Activated CD4-positive, alpha-beta T cell treated with anti-CD3 and anti-CD28 coated beads, Interleukin-2, amount 50 U/mL, for 24 hours (primary cell): ENCODE measurements around the gene CTIF.

ENCODE experiments used
- DNase-seq, 2 donors: peaks; one replicate each; pipeline ENCODE4 v3.0.0-alpha.2; 2020; ENCODE audit warnings: low read depth in 1 of 2, low spot score in 1 of 2

Gene CTIF

GRCh38 chr18:48742706-48743475, 204.1 kb downstream of the CTIF start:
- DNase-seq, result no peak

GRCh38 chr18:48743886-48744285, 205.1 kb downstream of the CTIF start:
- no peak for DNase-seq

GRCh38 chr18:48745293-48745692, 206.5 kb downstream of the CTIF start:
- no peak for DNase-seq

- DNase-seq, result no peak
Measured at GRCh38 chr18:48749768-48750167, 210.9 kb downstream of the CTIF start.

GRCh38 chr18:48750485-48751175, 211.8 kb downstream of the CTIF start:
- no peak for DNase-seq

GRCh38 chr18:48751727-48752468, 213.1 kb downstream of the CTIF start:
- no peak for DNase-seq

- no peak for DNase-seq
Measured at GRCh38 chr18:48752478-48752877, 213.6 kb downstream of the CTIF start.

- DNase-seq, result no peak
Measured at GRCh38 chr18:48752928-48753327, 214.1 kb downstream of the CTIF start.

- DNase-seq, result no peak
Measured at GRCh38 chr18:48753691-48754090, 214.9 kb downstream of the CTIF start.

GRCh38 chr18:48754559-48754958, 215.7 kb downstream of the CTIF start:
- DNase-seq, result no peak

GRCh38 chr18:48754993-48755473, 216.2 kb downstream of the CTIF start:
- DNase-seq, result no peak

- no peak for DNase-seq
Measured at GRCh38 chr18:48756511-48757226, 217.8 kb downstream of the CTIF start.

GRCh38 chr18:48757367-48757766, 218.5 kb downstream of the CTIF start:
- no peak for DNase-seq

GRCh38 chr18:48757906-48758305, 219.1 kb downstream of the CTIF start:
- no peak for DNase-seq

- DNase-seq, result no peak
Measured at GRCh38 chr18:48761582-48761981, 222.8 kb downstream of the CTIF start.

- DNase-seq, result no peak
Measured at GRCh38 chr18:48762022-48762421, 223.2 kb downstream of the CTIF start.

GRCh38 chr18:48762836-48763718, 224.2 kb downstream of the CTIF start:
- DNase-seq, result no peak

GRCh38 chr18:48763719-48764100, 224.9 kb downstream of the CTIF start:
- no peak for DNase-seq

GRCh38 chr18:48765053-48765452, 226.2 kb downstream of the CTIF start:
- no peak for DNase-seq

GRCh38 chr18:48766026-48766425, 227.2 kb downstream of the CTIF start:
- no peak for DNase-seq
